H1 (cell line): ENCODE data around the gene RARRES1. TPM values are rescaled to one million over a fixed set of nuclear protein-coding genes. Genes with fewer than 3 reads are reported as not detected.

Experiments
- CTCF ChIA-PET: fragments of 300-600 bp; sonication (Branson Sonifier 250); formaldehyde crosslinking; loops from one replicate; lab custom pipeline; 2021; ENCODE audit not compliant: partially characterized antibody; lab: Charles Lee
- POLR2A ChIA-PET: fragments of 300-600 bp; sonication (Branson Sonifier 250); formaldehyde crosslinking; loops from one replicate; lab custom pipeline; 2021; ENCODE audit warnings: inconsistent platforms; ENCODE audit not compliant: partially characterized antibody; lab: Charles Lee
- DNase-seq, 2 experiments: peaks; one replicate each; pipeline versions ENCODE4 v3.0.0 to v3.0.0-alpha.2; 2010 to 2022; ENCODE audit warnings: low spot score in 2 of 2, low read depth in 1 of 2, mixed read lengths in 1 of 2
- FAIRE-seq: peaks from 2 replicates; lab custom pipeline; 2011; peaks lifted over from hg19 to GRCh38; lab: Jason Lieb, UNC
- H2AFZ ChIP-seq: 2 replicates; pipeline ENCODE4 v1.8.1; 2012; ENCODE audit warnings: low read length, inconsistent platforms
- H2AK5ac ChIP-seq: 2 replicates; pipeline ENCODE4 v1.6.1; 2013; ENCODE audit warnings: low read depth, low read length
- H2BK120ac ChIP-seq: replicated peaks from 2 replicates; pipeline ENCODE3; 2013; ENCODE audit warnings: low read depth, low read length, inconsistent platforms
- H2BK12ac ChIP-seq: 2 replicates; pipeline ENCODE4 v1.6.1; 2013; ENCODE audit warnings: low read depth, low read length
- H2BK15ac ChIP-seq: 2 replicates; pipeline ENCODE4 v1.6.1; 2013; ENCODE audit warnings: low read length
- H2BK20ac ChIP-seq: 2 replicates; pipeline ENCODE4 v1.6.1; 2013; ENCODE audit warnings: low read length
- H2BK5ac ChIP-seq: 2 replicates; pipeline ENCODE4 v1.6.1; 2013; ENCODE audit warnings: low read depth, low read length
- H3K14ac ChIP-seq: 2 replicates; pipeline ENCODE4 v1.6.1; 2013; ENCODE audit warnings: inconsistent platforms; ENCODE audit not compliant: insufficient read length
- H3K18ac ChIP-seq: 2 replicates; pipeline ENCODE4 v1.6.1; 2013; ENCODE audit warnings: low read length; ENCODE audit errors: extremely low read depth
- H3K23ac ChIP-seq: 2 replicates; pipeline ENCODE4 v1.6.1; 2013; ENCODE audit warnings: inconsistent platforms; ENCODE audit not compliant: insufficient read length
- H3K23me2 ChIP-seq: 2 replicates; pipeline ENCODE4 v1.6.1; 2013; ENCODE audit warnings: low read depth, low read length
- H3K27ac ChIP-seq: 2 replicates; pipeline ENCODE4 v1.6.1; 2011; ENCODE audit warnings: low read depth, low read length, inconsistent platforms
- H3K27me3 ChIP-seq, 4 experiments: replicated peaks in 1 of 4; 1 replicate in 1 of 4; 2 replicates in 3 of 4; pipeline versions ENCODE4 v1.6.1 to v1.8.1; 2011 to 2013; ENCODE audit warnings: low read length in 3 of 4, mild to moderate bottlenecking in 3 of 4, inconsistent platforms in 2 of 4, mixed read lengths in 2 of 4, moderate library complexity in 1 of 4; ENCODE audit not compliant: control insufficient read depth in 3 of 4, insufficient read depth in 3 of 4; ENCODE audit errors: extremely low read depth in 1 of 4
- H3K36me3 ChIP-seq, 4 experiments: 2 replicates each; pipeline versions ENCODE4 v1.6.1 to v1.8.1; 2011 to 2013; ENCODE audit warnings: mild to moderate bottlenecking in 4 of 4, low read length in 3 of 4, moderate library complexity in 2 of 4, control low read depth in 1 of 4, inconsistent platforms in 1 of 4; ENCODE audit not compliant: insufficient read depth in 4 of 4, control insufficient read depth in 2 of 4
- H3K4ac ChIP-seq: replicated peaks from 2 replicates; pipeline ENCODE3; 2013; ENCODE audit warnings: low read length, low read depth, mixed read lengths, inconsistent platforms; ENCODE audit not compliant: insufficient read length
- H3K4me1 ChIP-seq, 4 experiments: replicated peaks in 1 of 4; 1 replicate in 1 of 4; 2 replicates in 3 of 4; pipeline versions ENCODE4 v1.6.1 to v1.8.1; 2011 to 2013; ENCODE audit warnings: low read length in 3 of 4, inconsistent platforms in 2 of 4, mixed read lengths in 1 of 4; ENCODE audit not compliant: insufficient read depth in 4 of 4, control insufficient read depth in 3 of 4
- H3K4me2 ChIP-seq, 2 experiments: 2 replicates each; pipeline versions ENCODE4 v1.6.1 to v1.8.1; 2011 to 2013; ENCODE audit warnings: low read depth in 2 of 2, low read length in 2 of 2, control low read depth in 1 of 2, inconsistent platforms in 1 of 2, mild to moderate bottlenecking in 1 of 2; ENCODE audit not compliant: insufficient read depth in 1 of 2
- H3K4me3 ChIP-seq, 4 experiments: fragments of 200-600, 300-600 bp in 1 of 4; sonication (generic), shearing (Covaris generic), sonication (Bioruptor Twin) in 1 of 4; 2 replicates each; pipeline versions ENCODE4 v1.5.1 to v1.8.1; 2011 to 2016; ENCODE audit warnings: low read length in 4 of 4, low read depth in 3 of 4, control low read depth in 2 of 4, inconsistent platforms in 2 of 4, mild to moderate bottlenecking in 2 of 4, mixed read lengths in 1 of 4, moderate library complexity in 1 of 4; ENCODE audit not compliant: insufficient read depth in 2 of 4; ENCODE audit errors: extremely low read depth in 1 of 4
- H3K56ac ChIP-seq: replicated peaks from 2 replicates; pipeline ENCODE3; 2013; ENCODE audit warnings: low read depth, mild to moderate bottlenecking, mixed read lengths, low read length, inconsistent platforms; ENCODE audit not compliant: insufficient read length
- H3K79me1 ChIP-seq: 2 replicates; pipeline ENCODE4 v1.6.1; 2013; ENCODE audit warnings: low read depth, low read length, control low read depth
- H3K79me2 ChIP-seq, 2 experiments: 2 replicates each; pipeline versions ENCODE4 v1.6.1 to v1.8.1; 2012 to 2013; ENCODE audit warnings: low read length in 2 of 2, mild to moderate bottlenecking in 2 of 2, inconsistent platforms in 1 of 2; ENCODE audit not compliant: insufficient read depth in 2 of 2, control insufficient read depth in 1 of 2
- H3K9ac ChIP-seq, 4 experiments: replicated peaks in 1 of 4; 1 replicate in 1 of 4; 2 replicates in 3 of 4; pipeline versions ENCODE4 v1.6.1 to v1.8.1; 2011 to 2013; ENCODE audit warnings: low read depth in 3 of 4, low read length in 3 of 4, control low read depth in 2 of 4, mild to moderate bottlenecking in 2 of 4, moderate library complexity in 2 of 4, inconsistent platforms in 1 of 4; ENCODE audit errors: extremely low read depth in 1 of 4
- H3K9me3 ChIP-seq, 2 experiments: 2 replicates each; pipeline versions ENCODE4 v1.6.1 to v1.8.1; 2012 to 2013; ENCODE audit warnings: mild to moderate bottlenecking in 2 of 2, moderate library complexity in 2 of 2, control low read depth in 1 of 2, inconsistent platforms in 1 of 2, low read depth in 1 of 2, low read length in 1 of 2, mixed read lengths in 1 of 2; ENCODE audit not compliant: insufficient read depth in 2 of 2
- H4K20me1 ChIP-seq, 2 experiments: replicated peaks in 1 of 2; 2 replicates each; pipeline versions ENCODE3 to v1.8.1; 2011 to 2013; ENCODE audit warnings: inconsistent platforms in 2 of 2, low read length in 2 of 2, mild to moderate bottlenecking in 1 of 2; ENCODE audit not compliant: insufficient read depth in 2 of 2, control insufficient read depth in 1 of 2
- H4K5ac ChIP-seq: 2 replicates; pipeline ENCODE4 v1.6.1; 2013; ENCODE audit warnings: low read length, low read depth, mixed read lengths, inconsistent platforms; ENCODE audit not compliant: insufficient read length
- H4K8ac ChIP-seq: 2 replicates; pipeline ENCODE4 v1.8.0; 2013; ENCODE audit warnings: mild to moderate bottlenecking, moderate library complexity, low read length, inconsistent platforms; ENCODE audit not compliant: insufficient read depth; ENCODE audit errors: extremely low read depth
- H4K91ac ChIP-seq: replicated peaks from 2 replicates; pipeline ENCODE3; 2013; ENCODE audit warnings: low read length, mixed read lengths, inconsistent platforms; ENCODE audit not compliant: insufficient read length
- ASH2L ChIP-seq: fragments of 200-600, 300-600 bp; sonication (generic); IDR thresholded peaks from one replicate; pipeline ENCODE4 v1.7.1; 2017; ENCODE audit warnings: low read length
- BACH1 ChIP-seq: IDR thresholded peaks from 2 replicates; pipeline ENCODE4 v1.6.1; 2012; ENCODE audit warnings: low read length, improper control_type of control experiment
- CEBPB ChIP-seq: IDR thresholded peaks from 2 replicates; pipeline ENCODE4 v1.6.1; 2012; ENCODE audit warnings: low read depth, low read length
- HDAC2 ChIP-seq, 2 experiments: fragments of 300-600 bp in 1 of 2; sonication (generic) in 1 of 2; IDR thresholded peaks; 2 replicates each; pipeline ENCODE4 v1.6.1; 2011 to 2012; ENCODE audit warnings: low read depth in 2 of 2, low read length in 2 of 2, mild to moderate bottlenecking in 2 of 2, moderate library complexity in 2 of 2, borderline replicate concordance in 1 of 2, inconsistent platforms in 1 of 2
- KDM4A ChIP-seq: IDR thresholded peaks from one replicate; pipeline ENCODE4 v1.7.1; 2012; ENCODE audit warnings: low read depth, mild to moderate bottlenecking, moderate library complexity, low read length, inconsistent platforms; ENCODE audit not compliant: severe bottlenecking
- KDM5A ChIP-seq: fragments of 200-600 bp; IDR thresholded peaks from 2 replicates; pipeline ENCODE4 v1.7.1; 2012; ENCODE audit warnings: mild to moderate bottlenecking, low read length, inconsistent platforms, mixed read lengths
- POLR2A ChIP-seq, 2 experiments: IDR thresholded peaks; 1 replicate in 1 of 2; 2 replicates in 1 of 2; pipeline ENCODE4 v1.6.1; 2011; ENCODE audit warnings: low read depth in 2 of 2, low read length in 2 of 2, mild to moderate bottlenecking in 2 of 2; ENCODE audit errors: control extremely low read depth in 1 of 2
- SIX5 ChIP-seq: IDR thresholded peaks from 2 replicates; pipeline ENCODE4 v1.6.1; 2011; ENCODE audit warnings: mild to moderate bottlenecking, low read depth, low read length
- SP4 ChIP-seq: IDR thresholded peaks from 2 replicates; pipeline ENCODE4 v1.6.1; 2012; ENCODE audit warnings: low read length, inconsistent platforms
- TAF7 ChIP-seq: optimal IDR thresholded peaks from 2 replicates; pipeline ENCODE3; 2011; ENCODE audit warnings: low read depth, mild to moderate bottlenecking, inconsistent platforms, low read length, moderate library complexity, borderline replicate concordance
- TBP ChIP-seq: IDR thresholded peaks from 2 replicates; pipeline ENCODE4 v1.6.1; 2011; ENCODE audit warnings: low read depth, low read length, improper control_type of control experiment
- WGBS, 2 experiments: shearing (Covaris generic) in 1 of 2; methylation state at CpG; one replicate each; pipeline versions ENCODE4 v1.1.6 to v1.1.7; 2013 to 2015; ENCODE audit warnings: low lambda C conversion rate in 2 of 2, mixed read lengths in 2 of 2, inconsistent platforms in 1 of 2, low coverage in 1 of 2, missing lambda C conversion rate in 1 of 2; ENCODE audit not compliant: insufficient replicate concordance in 2 of 2, insufficient coverage in 1 of 2, insufficient read length in 1 of 2; ENCODE audit errors: extremely low coverage in 1 of 2, missing lambda C conversion rate in 1 of 2; 5-methylcytosine and 5-hydroxymethylcytosine counted together
- polyA plus RNA-seq, 7 experiments: library from polyadenylated mRNA; depleted of rRNA in 3 of 7; stranded (reverse) in 5 of 7; unstranded in 2 of 7; fragments of >200 nt in 5 of 7; fragments of 200-250 nt in 2 of 7; gene quantifications; 1 replicate in 5 of 7; 2 replicates in 1 of 7; 4 replicates in 1 of 7; pipeline versions ENCODE4 v1.2.1 to v1.2.3, GENCODE V29; 2011 to 2013; ENCODE audit warnings: missing spikeins in 2 of 7, mixed read lengths in 2 of 7
- total RNA-seq: library from RNA; stranded (reverse); fragmentation: NEBNext Ultra II Directional; extraction: Animal tissue kit (Norgen Biotek cat#: 25700); gene quantifications from 2 replicates; pipeline ENCODE4 v1.2.1, GENCODE V29; 2021
- TF ChIP-seq, protein P1 (sequence below): IDR thresholded peaks from 2 replicates; pipeline ENCODE4 v1.6.1; 2011; ENCODE audit warnings: low read length, improper control_type of control experiment
- TF ChIP-seq, protein P2 (sequence below): IDR thresholded peaks from 2 replicates; pipeline ENCODE4 v1.6.1; 2011; ENCODE audit warnings: low read depth, mild to moderate bottlenecking, low read length; ENCODE audit not compliant: insufficient read depth

RARRES1 gene
- total and polyA plus RNA-seq, 2 of the 8 experiments (the other 6 are each of a cell fraction or from before 2014, with no cell fraction given) = 0.26 to 0.71 TPM

DNA sequence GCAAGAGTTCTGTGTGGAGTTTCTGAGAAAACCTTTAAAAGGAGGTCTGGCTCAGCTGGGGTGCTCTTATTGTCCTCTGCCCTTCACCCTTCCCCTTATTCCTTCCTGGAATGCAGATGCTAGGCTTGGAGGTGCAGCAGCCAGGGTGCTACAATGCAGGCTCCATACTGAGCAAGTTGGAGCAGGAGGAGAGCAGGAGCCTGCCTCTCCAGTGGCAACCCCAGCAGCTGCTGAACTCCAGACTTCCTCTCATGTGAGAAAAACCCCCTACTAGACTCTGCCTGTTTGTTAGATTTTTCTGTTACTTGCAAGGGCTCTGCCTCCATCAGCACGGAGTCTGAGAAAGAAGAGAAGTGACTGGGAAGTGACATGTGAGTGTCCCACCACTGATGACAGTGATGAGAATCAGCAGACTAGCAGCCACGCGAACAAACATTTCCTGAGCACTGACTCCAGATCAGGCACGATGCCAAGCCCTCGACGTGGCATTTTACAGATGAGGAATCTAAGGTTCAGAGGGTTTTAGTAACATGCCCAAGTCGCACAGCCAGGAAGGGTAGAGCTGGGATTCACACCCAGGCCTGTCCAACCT is 16.1 kb upstream of the RARRES1 start:
- H3K56ac ChIP-seq = no peak overlapping the region
- H2BK12ac ChIP-seq = no peak overlapping the region
- no peak overlapping the region for H3K4me2 ChIP-seq
- H4K5ac ChIP-seq = no peak overlapping the region
- no peak overlapping the region for H3K23ac ChIP-seq
- H4K91ac ChIP-seq = no peak overlapping the region
- DNase-seq (no peak), FAIRE-seq (no peak)
- CTCF ChIA-PET = interaction anchor here (0.6 to 1.3 kb wide), 4 partner anchors 14 to 1394 kb away, joined by 3 read pairs; no protein-coding TSS in a partner anchor
- no peak overlapping the region for H3K27ac ChIP-seq
- POLR2A ChIA-PET = no interaction called here
- H3K36me3 ChIP-seq = peaks cover 0 to 2% (median 0%) of the 10 kb centered on the region in 4 experiments; a peak in 2 of 8 replicates
- no peak overlapping the region for H3K4me3 ChIP-seq
- no peak overlapping the region for H2AK5ac ChIP-seq
- no peak overlapping the region for H3K18ac ChIP-seq
- no peak overlapping the region for H2BK20ac ChIP-seq
- H3K9me3 ChIP-seq = no peaks in the 10 kb centered on the region
- no peaks in the 10 kb centered on the region for H3K79me2 ChIP-seq
- H3K27me3 ChIP-seq = no peaks in the 10 kb centered on the region
- no peaks in the 10 kb centered on the region for H3K23me2 ChIP-seq
- no peak overlapping the region for H4K8ac ChIP-seq
- H2BK120ac ChIP-seq = no peak overlapping the region
- H3K9ac ChIP-seq = no peak overlapping the region
- H2BK5ac ChIP-seq = no peak overlapping the region
- H2AFZ ChIP-seq = no peak overlapping the region
- no peaks in the 10 kb centered on the region for H3K79me1 ChIP-seq
- H2BK15ac ChIP-seq = no peak overlapping the region
- WGBS, 2 experiments = 94% methylated on average over 7 of the region's 7 CpGs; no CpG with 5 or more reads in 1 of the 2 experiments
- no peaks in the 10 kb centered on the region for H3K4me1 ChIP-seq
- peaks cover 0 to 2% of the 10 kb centered on the region in 2 experiments for H4K20me1 ChIP-seq
- no peak overlapping the region for H3K14ac ChIP-seq
- no peak overlapping the region for H3K4ac ChIP-seq
- TF ChIP-seq TBP (no peak), SIX5 (no peak), BACH1 (no peak), TAF7 (no peak), CEBPB (no peak), SP4 (no peak), KDM4A (no peak), KDM5A (no peak), HDAC2 (IDR thresholded peaks at IDR 0.05; ENCODE audit: borderline replicate concordance in 1 of 2, low read depth in 2 of 2, low read length in 2 of 2) (no peak), POLR2A (IDR thresholded peaks at IDR 0.05; ENCODE audit: control extremely low read depth in 1 of 2, low read depth in 2 of 2, low read length in 2 of 2) (no peak), ASH2L (no peak)
- TF ChIP-seq, protein P1, sequence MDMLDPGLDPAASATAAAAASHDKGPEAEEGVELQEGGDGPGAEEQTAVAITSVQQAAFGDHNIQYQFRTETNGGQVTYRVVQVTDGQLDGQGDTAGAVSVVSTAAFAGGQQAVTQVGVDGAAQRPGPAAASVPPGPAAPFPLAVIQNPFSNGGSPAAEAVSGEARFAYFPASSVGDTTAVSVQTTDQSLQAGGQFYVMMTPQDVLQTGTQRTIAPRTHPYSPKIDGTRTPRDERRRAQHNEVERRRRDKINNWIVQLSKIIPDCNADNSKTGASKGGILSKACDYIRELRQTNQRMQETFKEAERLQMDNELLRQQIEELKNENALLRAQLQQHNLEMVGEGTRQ = no peak
- TF ChIP-seq, protein P2, sequence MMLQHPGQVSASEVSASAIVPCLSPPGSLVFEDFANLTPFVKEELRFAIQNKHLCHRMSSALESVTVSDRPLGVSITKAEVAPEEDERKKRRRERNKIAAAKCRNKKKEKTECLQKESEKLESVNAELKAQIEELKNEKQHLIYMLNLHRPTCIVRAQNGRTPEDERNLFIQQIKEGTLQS = no peak
